CD14-positive monocyte (primary cell): ENCODE results near the gene BACH2. TPM values are rescaled to one million over a fixed set of nuclear protein-coding genes. Genes with fewer than 3 reads are reported as not detected.

Source experiments
- DNase-seq, 3 donors: peaks; one replicate each; pipeline ENCODE4 v3.0.0-alpha.2; 2011 to 2022
- H2AFZ ChIP-seq: 2 replicates; pipeline ENCODE4 v1.6.0; 2012; ENCODE audit warnings: mild to moderate bottlenecking, low read depth, low read length, inconsistent platforms; ENCODE audit not compliant: insufficient read depth, poor library complexity, severe bottlenecking
- H3K27ac ChIP-seq, 2 donors: 1 replicate in 1 of 2; 2 replicates in 1 of 2; pipeline ENCODE4 v1.5.1; 2012 to 2013; ENCODE audit warnings: low read length in 2 of 2, control low read depth in 1 of 2, inconsistent platforms in 1 of 2, low read depth in 1 of 2, mild to moderate bottlenecking in 1 of 2
- H3K27me3 ChIP-seq, 2 donors: one replicate each; pipeline versions ENCODE4 v1.6.0 to v1.6.1; 2011 to 2013; ENCODE audit warnings: low read length in 2 of 2; ENCODE audit not compliant: control insufficient read depth in 2 of 2, insufficient read depth in 2 of 2
- H3K36me3 ChIP-seq, 2 donors: replicated peaks in 1 of 2; 1 replicate in 1 of 2; 2 replicates in 1 of 2; pipeline versions ENCODE4 v1.5.1 to v1.6.1; 2012 to 2013; ENCODE audit warnings: low read length in 2 of 2, control low read depth in 1 of 2, inconsistent platforms in 1 of 2, mild to moderate bottlenecking in 1 of 2; ENCODE audit not compliant: insufficient read depth in 2 of 2, control insufficient read depth in 1 of 2
- H3K4me1 ChIP-seq, 2 donors: 1 replicate in 1 of 2; 2 replicates in 1 of 2; pipeline versions ENCODE4 v1.5.1 to v1.6.1; 2012 to 2013; ENCODE audit warnings: low read length in 2 of 2, control low read depth in 1 of 2, inconsistent platforms in 1 of 2, mild to moderate bottlenecking in 1 of 2, moderate library complexity in 1 of 2; ENCODE audit not compliant: insufficient read depth in 2 of 2, control insufficient read depth in 1 of 2
- H3K4me2 ChIP-seq: replicated peaks from 2 replicates; pipeline ENCODE3; 2012; ENCODE audit warnings: low read length, moderate library complexity, mild to moderate bottlenecking; ENCODE audit not compliant: poor library complexity, severe bottlenecking; ENCODE audit errors: extremely low read depth
- H3K4me3 ChIP-seq, 3 experiments: fragments of 200-600 bp in 1 of 3; sonication (generic) in 1 of 3; replicated peaks in 1 of 3; 1 replicate in 2 of 3; 2 replicates in 1 of 3; pipeline ENCODE4 v1.5.1; 2011 to 2013; ENCODE audit warnings: low read length in 3 of 3, mild to moderate bottlenecking in 3 of 3, control low read depth in 2 of 3, low read depth in 2 of 3, inconsistent platforms in 1 of 3, moderate library complexity in 1 of 3
- H3K79me2 ChIP-seq: 2 replicates; pipeline ENCODE4 v1.6.0; 2012; ENCODE audit warnings: mild to moderate bottlenecking, control low read depth, inconsistent platforms, low read length, moderate library complexity; ENCODE audit not compliant: insufficient read depth
- H3K9ac ChIP-seq: 2 replicates; pipeline ENCODE4 v1.6.0; 2017; ENCODE audit warnings: low read length, mild to moderate bottlenecking; ENCODE audit not compliant: insufficient read depth, poor library complexity, severe bottlenecking
- H3K9me3 ChIP-seq, 2 donors: replicated peaks in 1 of 2; 1 replicate in 1 of 2; 2 replicates in 1 of 2; pipeline versions ENCODE4 v1.5.1 to v1.6.1; 2012 to 2013; ENCODE audit warnings: low read length in 2 of 2, control low read depth in 1 of 2; ENCODE audit not compliant: control insufficient read depth in 1 of 2, insufficient read depth in 1 of 2
- H4K20me1 ChIP-seq: 2 replicates; pipeline ENCODE4 v1.6.0; 2012; ENCODE audit warnings: mild to moderate bottlenecking, low read length, control low read depth, moderate library complexity; ENCODE audit not compliant: insufficient read depth
- H3K27ac Mint-ChIP-seq, 7 donors: one replicate each; pipeline ENCODE4 v1.8.0; 2020; ENCODE audit warnings: mild to moderate bottlenecking in 7 of 7, mixed read lengths in 7 of 7, moderate library complexity in 6 of 7, inconsistent platforms in 2 of 7
- H3K27me3 Mint-ChIP-seq, 3 donors: one replicate each; pipeline ENCODE4 v1.8.0; 2021 to 2022; ENCODE audit warnings: low read depth in 3 of 3, mild to moderate bottlenecking in 3 of 3, mixed read lengths in 3 of 3, moderate library complexity in 3 of 3, inconsistent platforms in 1 of 3
- H3K36me3 Mint-ChIP-seq, 2 donors: one replicate each; pipeline ENCODE4 v1.8.0; 2020; ENCODE audit warnings: mixed read lengths in 2 of 2, inconsistent platforms in 1 of 2, mild to moderate bottlenecking in 1 of 2
- H3K4me1 Mint-ChIP-seq: one replicate; pipeline ENCODE4 v1.8.0; 2020; ENCODE audit warnings: mild to moderate bottlenecking, mixed read lengths
- H3K4me3 Mint-ChIP-seq, 2 donors: one replicate each; pipeline ENCODE4 v1.8.0; 2020; ENCODE audit warnings: mild to moderate bottlenecking in 2 of 2, mixed read lengths in 2 of 2, moderate library complexity in 1 of 2
- H3K9me3 Mint-ChIP-seq, 7 donors: one replicate each; pipeline ENCODE4 v1.8.0; 2020 to 2022; ENCODE audit warnings: mixed read lengths in 7 of 7, mild to moderate bottlenecking in 6 of 7, moderate library complexity in 6 of 7, inconsistent platforms in 2 of 7
- CTCF ChIP-seq: fragments of 200-600 bp; IDR thresholded peaks from one replicate; pipeline ENCODE4 v1.8.0; 2022; ENCODE audit warnings: antibody characterized with exemption, mild to moderate bottlenecking
- WGBS: methylation state at CpG from one replicate; pipeline ENCODE4 v1.1.5; 2013; ENCODE audit warnings: missing lambda C conversion rate; ENCODE audit not compliant: insufficient coverage; 5-methylcytosine and 5-hydroxymethylcytosine counted together
- intact Hi-C, 2 donors: fragments of 100-400 bp; cut with micrococcal nuclease; formaldehyde crosslinking; loops; one replicate each; pipeline versions ENCODE4 v1.15.0 to v1.15.1; 2023
- polyA plus RNA-seq, 3 donors: library from polyadenylated mRNA; depleted of rRNA in 1 of 3; unstranded in 2 of 3; stranded (reverse) in 1 of 3; fragments of 300-500 nt in 2 of 3; fragments of >200 nt in 1 of 3; fragmentation: Illumina TruSeq in 2 of 3; gene quantifications; 1 replicate in 2 of 3; 2 replicates in 1 of 3; pipeline ENCODE4 v1.2.3, GENCODE V29; 2012 to 2021

BACH2 gene
- polyA plus RNA-seq, 3 donors: 0.04 to 0.09 (median 0.05) TPM

- no peak for TF ChIP-seq CTCF
- peaks cover 15 to 17% of the 10 kb centered on the region in 2 donors for H3K4me1 ChIP-seq
- H2AFZ ChIP-seq: peak overlapping the region; percentile 14
- peak overlapping the region in 1 of 7 donors; percentile 58 for H3K27ac Mint-ChIP-seq
- no peak overlapping the region for H3K9ac ChIP-seq
- H3K4me2 ChIP-seq: no peak overlapping the region
- intact Hi-C loops: no loop called here
- no peak overlapping the region for H3K27ac ChIP-seq
- H3K4me3 Mint-ChIP-seq: no peak overlapping the region
- no peaks in the 10 kb centered on the region for H3K36me3 ChIP-seq
- WGBS: 17% methylated on average over 1 of the region's 5 CpGs
- H3K4me3 ChIP-seq: no peak overlapping the region
- no peaks in the 10 kb centered on the region for H3K9me3 ChIP-seq
- H3K9me3 Mint-ChIP-seq: peaks cover 0 to 5% (median 0%) of the 10 kb centered on the region in 7 donors
- no peaks in the 10 kb centered on the region for H3K36me3 Mint-ChIP-seq
- no peaks in the 10 kb centered on the region for H3K27me3 ChIP-seq
- no peaks in the 10 kb centered on the region for H4K20me1 ChIP-seq
- no peaks in the 10 kb centered on the region for H3K79me2 ChIP-seq
- no peaks in the 10 kb centered on the region for H3K27me3 Mint-ChIP-seq
- H3K4me1 Mint-ChIP-seq: peaks cover 24% of the 10 kb centered on the region
- DNase-seq: no peak
Measured at GRCh38 chr6:90190752-90191395, 105.8 kb downstream of the BACH2 start.

GRCh38 chr6:90190131-90190530 is 106.5 kb downstream of the BACH2 start:
- no peak overlapping the region for H3K4me3 ChIP-seq
- Mint-ChIP-seq H3K4me3 (no peak overlapping the region), H3K27ac (no peak overlapping the region), H3K36me3 (no peaks in the 10 kb centered on the region), H3K27me3 (no peaks in the 10 kb centered on the region), H3K9me3 (peaks cover 0 to 5% (median 0%) of the 10 kb centered on the region in 7 donors), H3K4me1 (peaks cover 24% of the 10 kb centered on the region)
- H3K79me2 ChIP-seq: no peaks in the 10 kb centered on the region
- no peak overlapping the region for H2AFZ ChIP-seq
- H3K27me3 ChIP-seq: no peaks in the 10 kb centered on the region
- WGBS: 100% methylated on average over 1 of the region's 4 CpGs
- H4K20me1 ChIP-seq: no peaks in the 10 kb centered on the region
- no peaks in the 10 kb centered on the region for H3K36me3 ChIP-seq
- no peak overlapping the region for H3K4me2 ChIP-seq
- no peak overlapping the region for H3K9ac ChIP-seq
- no peak for TF ChIP-seq CTCF
- H3K27ac ChIP-seq: no peak overlapping the region
- no peaks in the 10 kb centered on the region for H3K9me3 ChIP-seq
- no peak for DNase-seq
- H3K4me1 ChIP-seq: peaks cover 15 to 17% of the 10 kb centered on the region in 2 donors
- intact Hi-C loops: no loop called here
